GM12878 (cell line): ENCODE measurements around the gene CPSF4. TPM values are rescaled to one million over a fixed set of nuclear protein-coding genes. Genes with fewer than 3 reads are reported as not detected.

ENCODE experiments used
- ATAC-seq: fragments of 200-7000 bp; cut with Tn5 transposase; 3 replicates; pipeline ENCODE4 v1.9.1; 2020; ENCODE audit warnings: mild to moderate bottlenecking, moderate library complexity
- BruUV-seq: library from RNA; stranded (reverse); fragments of 400-500 nt; replicated peaks from 2 replicates; lab custom pipeline; 2021; lab: Mats Ljungman, UMichigan
- CTCF ChIA-PET: fragments of 300-600 bp; sonication (Branson Sonifier 250); formaldehyde crosslinking; extraction: SDS; loops from one replicate; lab custom pipeline; 2021; ENCODE audit warnings: inconsistent platforms; lab: Yijun Ruan, JAX
- POLR2A ChIA-PET: fragments of 350-600 bp; formaldehyde crosslinking; extraction: SDS; loops from one replicate; lab custom pipeline; 2021; ENCODE audit warnings: inconsistent platforms; lab: Charles Lee
- RAD21 ChIA-PET: fragments of 300-600 bp; sonication (Branson Sonifier 250); formaldehyde crosslinking; loops from one replicate; lab custom pipeline; 2023; ENCODE audit warnings: antibody characterized with exemption; ENCODE audit not compliant: unreplicated experiment; lab: Charles Lee
- SMC1A ChIA-PET: fragments of 300-600 bp; sonication (Branson Sonifier 250); formaldehyde crosslinking; loops from one replicate; lab custom pipeline; 2023; ENCODE audit not compliant: unreplicated experiment, uncharacterized antibody; lab: Charles Lee
- DNase-seq: peaks from one replicate; pipeline ENCODE4 v3.0.0-alpha.2; 2011; ENCODE audit warnings: low read depth, low spot score
- FAIRE-seq: peaks from 3 replicates; lab custom pipeline; 2011; peaks lifted over from hg19 to GRCh38; lab: Jason Lieb, UNC
- H2AFZ ChIP-seq: 2 replicates; pipeline ENCODE4 v1.6.0; 2011; ENCODE audit warnings: low read depth, low read length, control low read depth; ENCODE audit not compliant: control insufficient read depth
- H3K27ac ChIP-seq: 2 replicates; pipeline ENCODE4 v1.5.1; 2011; ENCODE audit warnings: control low read depth; ENCODE audit not compliant: control insufficient read depth, insufficient read depth
- H3K27me3 ChIP-seq, 2 experiments: replicated peaks in 1 of 2; 2 replicates each; pipeline versions ENCODE4 v1.6.0 to v1.6.1; 2011; ENCODE audit warnings: low read length in 1 of 2; ENCODE audit not compliant: control insufficient read depth in 2 of 2, insufficient read depth in 2 of 2
- H3K36me3 ChIP-seq, 2 experiments: 2 replicates each; pipeline ENCODE4 v1.5.1; 2011; ENCODE audit warnings: low read length in 1 of 2; ENCODE audit not compliant: control insufficient read depth in 2 of 2, insufficient read depth in 2 of 2
- H3K4me1 ChIP-seq: 2 replicates; pipeline ENCODE4 v1.6.1; 2011; ENCODE audit warnings: mild to moderate bottlenecking, low read length, moderate library complexity, mixed read lengths; ENCODE audit not compliant: control insufficient read depth, insufficient read depth
- H3K4me2 ChIP-seq: 2 replicates; pipeline ENCODE4 v1.6.0; 2011; ENCODE audit warnings: control low read depth; ENCODE audit not compliant: control insufficient read depth, insufficient read depth
- H3K4me3 ChIP-seq: fragments of 200-600 bp; sonication (generic); 2 replicates; pipeline ENCODE4 v1.5.1; 2016
- H3K79me2 ChIP-seq: 2 replicates; pipeline ENCODE4 v1.6.0; 2011; ENCODE audit warnings: low read length; ENCODE audit not compliant: control insufficient read depth, insufficient read depth
- H3K9ac ChIP-seq: 2 replicates; pipeline ENCODE4 v1.8.0; 2011; ENCODE audit warnings: low read length, control low read depth, mixed read lengths; ENCODE audit not compliant: control insufficient read depth, insufficient read depth
- H3K9me3 ChIP-seq: replicated peaks from 3 replicates; pipeline ENCODE4 v1.5.1; 2011; ENCODE audit warnings: mild to moderate bottlenecking, low read length; ENCODE audit not compliant: control insufficient read depth, insufficient read depth
- H4K20me1 ChIP-seq: 2 replicates; pipeline ENCODE4 v1.6.0; 2011; ENCODE audit not compliant: control insufficient read depth, insufficient read depth
- ETV6 ChIP-seq, 2 experiments: fragments of 450-650 bp in 1 of 2; IDR thresholded peaks in 1 of 2; conservative IDR thresholded peaks in 1 of 2; 2 replicates each; pipeline ENCODE4 v1.6.1; 2014; ENCODE audit warnings: antibody characterized with exemption in 1 of 2, borderline replicate concordance in 1 of 2, low read depth in 1 of 2, mild to moderate bottlenecking in 1 of 2, moderate library complexity in 1 of 2
- MTA3 ChIP-seq: IDR thresholded peaks from 2 replicates; pipeline ENCODE4 v1.6.1; 2012; ENCODE audit warnings: low read length, inconsistent platforms, borderline replicate concordance
- NR2F1 ChIP-seq: fragments of 450-650 bp; conservative IDR thresholded peaks from 2 replicates; pipeline ENCODE4 v1.6.1; 2017; ENCODE audit warnings: mild to moderate bottlenecking
- RAD51 ChIP-seq: fragments of 450-650 bp; IDR thresholded peaks from 2 replicates; pipeline ENCODE4 v1.6.1; 2016; ENCODE audit warnings: moderate library complexity, mild to moderate bottlenecking, inconsistent platforms
- SPI1 ChIP-seq: IDR thresholded peaks from 2 replicates; pipeline ENCODE4 v1.6.1; 2011; ENCODE audit warnings: low read depth, mild to moderate bottlenecking, low read length, moderate library complexity, borderline replicate concordance; ENCODE audit not compliant: insufficient read depth
- WGBS: methylation state at CpG from one replicate; pipeline ENCODE4 v1.1.6; 2016; ENCODE audit warnings: low lambda C conversion rate; ENCODE audit not compliant: insufficient replicate concordance, insufficient coverage; ENCODE audit errors: missing lambda C conversion rate; 5-methylcytosine and 5-hydroxymethylcytosine counted together
- in situ Hi-C: fragments of 300-500 bp; cut with MboI; formaldehyde crosslinking; loops from 9 replicates; pipeline ENCODE4 v1.14.3; 2018; ENCODE audit warnings: mixed read lengths
- intact Hi-C: fragments of 100-400 bp; cut with micrococcal nuclease; formaldehyde crosslinking; loops from one replicate; pipeline ENCODE4 v1.14.2; 2022; ENCODE audit not compliant: unreplicated experiment
- polyA plus RNA-seq, 11 experiments: library from polyadenylated mRNA; depleted of rRNA in 4 of 11; unstranded in 6 of 11; stranded (reverse) in 5 of 11; fragments of >200 nt; fragmentation: Nextera tagmentation in 4 of 11; fragmentation: Illumina TruSeq in 1 of 11; extraction: Ambion mirVana in 4 of 11; extraction: Trizol in 1 of 11; gene quantifications; 1 replicate in 1 of 11; 2 replicates in 10 of 11; pipeline versions ENCODE4 v1.2.1 to v1.2.3, GENCODE V29; 2011 to 2016; ENCODE audit warnings: inconsistent platforms in 2 of 11, missing spikeins in 2 of 11, low read depth in 1 of 11
- total RNA-seq, 4 experiments: library from RNA; depleted of rRNA in 3 of 4; stranded (reverse); fragments of >200 nt in 3 of 4; fragmentation: Illumina TruSeq in 1 of 4; extraction: Trizol in 1 of 4; gene quantifications; 2 replicates each; pipeline versions ENCODE4 v1.2.1 to v1.2.3, GENCODE V29; 2013 to 2021

Gene CPSF4
- total and polyA plus RNA-seq, 10 of the 15 experiments (the other 5 are each of a cell fraction or from before 2014, with no cell fraction given) = 13.6 to 70.1 (median 45.0) TPM

- FAIRE-seq (no peak), ATAC-seq (peak; percentile 34), DNase-seq (no peak)
- Histone ChIP-seq H2AFZ (peak overlapping the region; percentile 88), H3K9me3 (peaks cover 12% of the 10 kb centered on the region; the same call in 2 of the 3 replicates), H3K27ac (peak overlapping the region; percentile 92), H3K4me3 (peak overlapping the region; percentile 95), H3K4me2 (peak overlapping the region; percentile 68; the same call in 1 of the 2 replicates), H3K27me3 (no peaks in the 10 kb centered on the region), H3K36me3 (peaks cover under 1 to 15% of the 10 kb centered on the region in 2 experiments; a peak in 2 of 4 replicates), H3K79me2 (peaks cover 44% of the 10 kb centered on the region), H3K4me1 (no peaks in the 10 kb centered on the region), H4K20me1 (no peaks in the 10 kb centered on the region), H3K9ac (peak overlapping the region; percentile 94)
- no TSS peak for BruUV-seq
- in situ Hi-C loops = no loop called here
- ChIA-PET SMC1A (interaction anchor here (1.4 kb wide), 1 partner anchor 9 kb away, joined by 3 read pairs; no protein-coding TSS in a partner anchor), RAD21 (interaction anchor here (1.3 to 1.4 kb wide), 2 partner anchors 34 to 91 kb away, joined by 3 to 5 read pairs; partner anchors contain the start of genes ATP5MF, BUD31 and PDAP1), POLR2A (interaction anchor here (0.6 to 2.3 kb wide), 4 partner anchors 11 to 90 kb away, joined by 3 to 15 read pairs (median 8); partner anchors contain the start of genes BUD31 and ZNF655), CTCF (interaction anchor here (0.7 to 1.2 kb wide), 3 partner anchors 16 to 201 kb away, joined by 3 read pairs; no protein-coding TSS in a partner anchor)
- WGBS = 0% methylated on average over 14 of the region's 14 CpGs
- no peak for TF ChIP-seq RAD51
- 0 out of 2 replicates have a peak, but pooled peaks have one; percentile 11 for TF ChIP-seq MTA3
- peak in 1 of 2 experiments; percentile 34; a peak in 1 of 4 replicates for TF ChIP-seq ETV6 (conservative IDR thresholded peaks at IDR 0.05 in 1 of 2, IDR thresholded peaks at IDR 0.05 in 1 of 2; ENCODE audit: borderline replicate concordance in 1 of 2, low read depth in 1 of 2)
- no peak for TF ChIP-seq NR2F1
- TF ChIP-seq SPI1 = peak; percentile 19; the same call in 1 of the 2 replicates
- intact Hi-C loops = no loop called here
Measured at GRCh38 chr7:99499371-99499720, 60.6 kb downstream of the CPSF4 start.
